RWPE1 (cell line): ENCODE data around the gene EFCAB11.

ENCODE experiments used
- CTCF ChIA-PET: fragments of 350-600 bp; sonication (Branson Sonifier 250); formaldehyde crosslinking; extraction: SDS; loops from one replicate; lab custom pipeline; 2021; lab: Yijun Ruan, JAX
- POLR2A ChIA-PET: fragments of 400-600 bp; formaldehyde crosslinking; extraction: SDS; loops from one replicate; lab custom pipeline; 2020; ENCODE audit warnings: antibody characterized with exemption; ENCODE audit not compliant: low non-redundant PET; lab: Yijun Ruan, JAX
- DNase-seq: peaks from one replicate; pipeline ENCODE4 v3.0.0; 2012; ENCODE audit warnings: low spot score
- H3K27ac ChIP-seq: fragments of 450-650 bp; 2 replicates; pipeline ENCODE4 v1.5.1; 2017
- CTCF ChIP-seq: fragments of 450-650 bp; conservative IDR thresholded peaks from 2 replicates; pipeline ENCODE4 v1.5.1; 2017; ENCODE audit warnings: low read depth, mild to moderate bottlenecking

The EFCAB11 gene

GRCh38 chr14:89848165-89848564, 106.4 kb downstream of the EFCAB11 start:
- H3K27ac ChIP-seq, result no peak overlapping the region
- no peak for DNase-seq
- CTCF ChIA-PET, result interaction anchor here (0.5 to 0.6 kb wide), 3 partner anchors 329 to 548 kb away, joined by 4 to 5 read pairs (median 5); no protein-coding TSS in a partner anchor
- no peak for TF ChIP-seq CTCF
- POLR2A ChIA-PET, result no interaction called here

GRCh38 chr14:89845346-89845745, 109.2 kb downstream of the EFCAB11 start:
- CTCF ChIA-PET, result no interaction called here
- no peak overlapping the region for H3K27ac ChIP-seq
- DNase-seq, result no peak
- TF ChIP-seq CTCF, result no peak
- POLR2A ChIA-PET, result no interaction called here

GRCh38 chr14:89844508-89844907, 110.0 kb downstream of the EFCAB11 start:
- no peak overlapping the region for H3K27ac ChIP-seq
- ChIA-PET POLR2A (no interaction called here), CTCF (interaction anchor here (0.8 kb wide), 1 partner anchor 18 kb away, joined by 3 read pairs; no protein-coding TSS in a partner anchor)
- TF ChIP-seq CTCF, result no peak
- no peak for DNase-seq

GRCh38 chr14:89842837-89843236, 111.7 kb downstream of the EFCAB11 start:
- DNase-seq, result no peak
- CTCF ChIA-PET, result no interaction called here
- TF ChIP-seq CTCF, result no peak
- POLR2A ChIA-PET, result no interaction called here
- no peak overlapping the region for H3K27ac ChIP-seq

GRCh38 chr14:89841851-89842250, 112.7 kb downstream of the EFCAB11 start:
- POLR2A ChIA-PET, result no interaction called here
- H3K27ac ChIP-seq, result no peak overlapping the region
- no peak for TF ChIP-seq CTCF
- CTCF ChIA-PET, result interaction anchor here (0.6 kb wide), 1 partner anchor 212 kb away, joined by 5 read pairs; no protein-coding TSS in a partner anchor
- no peak for DNase-seq

- no peak overlapping the region for H3K27ac ChIP-seq
- no peak for TF ChIP-seq CTCF
- ChIA-PET POLR2A (no interaction called here), CTCF (interaction anchor here (0.6 kb wide), 1 partner anchor 136 kb away, joined by 3 read pairs; no protein-coding TSS in a partner anchor)
- no peak for DNase-seq
These were observed 117.6 kb downstream of the EFCAB11 start for GRCh38 chr14:89836830-89837469.
